Cerebellar cortex (tissue), 1 donor: ENCODE results near the gene COPB2.
"Not testable (repeated sequence)": the region's sequence is repeated elsewhere in the genome, so short reads cannot be mapped to it uniquely, and the experiment has no call there.

Experiments
- DNase-seq: peaks from one replicate; pipeline ENCODE4 v3.0.0-alpha.2; 2015; ENCODE audit warnings: low spot score

Gene COPB2

DNA sequence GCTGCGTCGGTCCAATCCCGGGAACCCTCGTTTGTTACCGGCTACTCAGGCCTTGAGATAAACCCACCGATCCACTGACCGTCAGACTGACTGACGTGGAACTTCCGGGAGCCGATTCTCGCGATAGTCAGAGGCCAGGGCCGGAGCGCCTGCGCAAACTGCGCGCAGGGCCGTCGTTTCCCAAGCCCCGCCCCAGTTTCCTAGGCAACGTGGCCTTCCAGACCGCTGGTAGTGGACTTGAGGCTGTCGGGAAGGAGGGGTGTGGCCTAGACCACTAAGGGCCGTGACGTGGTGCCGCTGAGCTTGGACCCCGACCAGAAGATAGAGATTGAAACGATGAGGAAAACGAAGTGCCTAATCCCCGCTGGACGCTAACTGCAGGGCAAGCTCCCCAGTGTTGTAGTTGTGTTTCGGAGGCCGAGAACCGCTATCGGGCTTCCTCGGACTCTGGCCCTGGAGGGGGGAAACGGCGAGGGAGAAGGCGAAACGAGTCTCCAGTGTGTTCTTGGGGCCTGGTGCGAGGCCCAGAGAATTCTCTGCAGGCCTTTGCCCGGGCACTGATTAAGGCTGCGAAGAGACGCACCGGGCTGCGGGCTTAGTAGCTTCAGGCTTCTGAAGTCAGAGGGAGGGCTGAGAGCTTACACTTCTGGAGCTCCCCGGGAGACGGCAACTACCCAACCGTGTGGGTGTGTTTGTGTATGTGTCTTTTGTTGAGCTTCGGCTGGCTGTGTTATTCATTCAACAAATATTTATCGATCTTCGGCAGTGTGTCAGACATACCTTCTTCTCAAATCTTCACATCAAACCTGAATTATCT, at the start of gene COPB2:
COPB2 (minus strand) TSS at position 96 of the 817 bp plus-strand sequence. CDS start 97 bp downstream, outside the sequence.
- peak; percentile 99 for DNase-seq

DNA sequence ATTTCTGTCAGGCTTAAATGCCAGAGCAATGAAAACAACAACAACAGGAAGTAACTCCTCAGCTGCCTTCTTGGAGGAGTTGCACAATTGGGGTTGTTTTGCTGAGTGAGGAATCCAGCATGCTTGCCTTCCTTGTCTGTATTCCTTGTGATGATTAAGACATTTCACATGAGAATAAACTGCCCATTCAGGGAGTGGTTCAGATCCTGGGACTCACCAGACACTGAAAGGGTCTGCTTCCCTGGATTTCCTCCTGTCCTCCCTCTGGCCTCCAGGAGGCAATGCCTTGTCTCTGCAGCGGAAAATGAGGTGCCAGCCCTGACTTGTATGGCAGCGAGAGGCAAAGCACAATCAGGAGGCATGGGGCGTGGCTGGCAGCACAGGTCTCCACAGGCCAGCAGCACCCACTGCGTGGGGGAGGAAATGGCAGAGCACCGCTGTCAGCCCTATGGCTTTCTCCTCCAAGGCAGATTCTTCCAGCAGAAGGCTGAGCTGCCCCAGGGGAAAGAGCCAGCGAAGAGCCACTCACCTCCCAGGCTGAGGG, 45.4 kb upstream of the COPB2 start:
- DNase-seq: no peak

DNA sequence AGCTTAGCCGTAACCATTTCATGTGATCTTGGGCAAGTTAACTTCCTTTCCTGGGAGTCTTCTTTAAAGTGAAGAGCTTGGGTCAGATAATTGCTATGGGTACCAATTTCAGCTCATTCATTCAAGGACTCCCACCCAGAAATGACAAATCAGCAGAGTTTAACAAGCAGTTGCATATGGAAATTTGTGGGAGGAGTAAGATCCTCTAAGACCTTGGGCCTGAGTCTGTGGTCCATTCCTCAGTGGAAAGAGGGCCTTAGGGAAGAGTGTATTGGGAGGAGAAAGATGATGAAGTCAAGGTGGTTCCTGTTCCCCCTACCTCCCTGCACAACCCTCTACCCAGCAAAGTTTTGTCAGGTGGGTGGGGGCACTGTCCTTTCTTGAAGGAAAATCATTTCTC, 44.8 kb upstream of the COPB2 start:
- DNase-seq: no peak

DNA sequence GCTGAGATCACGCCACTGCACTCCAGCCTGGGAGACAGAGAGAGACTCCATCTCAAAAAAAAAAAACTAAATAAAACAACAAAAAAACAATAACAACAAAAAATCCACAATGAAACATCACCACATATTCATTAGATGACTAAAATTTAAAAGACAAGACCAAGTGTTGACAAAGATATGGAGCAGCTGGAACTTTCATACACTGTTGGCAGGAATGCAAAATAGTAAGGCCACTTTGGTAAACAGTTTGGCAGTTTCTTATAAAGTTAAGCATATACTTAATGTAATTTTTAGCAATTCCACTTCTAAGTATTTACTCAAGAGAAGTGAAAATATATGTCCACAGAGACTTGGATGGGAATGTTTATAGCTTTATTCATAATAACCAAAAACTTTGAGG, 43.6 kb upstream of the COPB2 start:
- DNase-seq: no peak

DNA sequence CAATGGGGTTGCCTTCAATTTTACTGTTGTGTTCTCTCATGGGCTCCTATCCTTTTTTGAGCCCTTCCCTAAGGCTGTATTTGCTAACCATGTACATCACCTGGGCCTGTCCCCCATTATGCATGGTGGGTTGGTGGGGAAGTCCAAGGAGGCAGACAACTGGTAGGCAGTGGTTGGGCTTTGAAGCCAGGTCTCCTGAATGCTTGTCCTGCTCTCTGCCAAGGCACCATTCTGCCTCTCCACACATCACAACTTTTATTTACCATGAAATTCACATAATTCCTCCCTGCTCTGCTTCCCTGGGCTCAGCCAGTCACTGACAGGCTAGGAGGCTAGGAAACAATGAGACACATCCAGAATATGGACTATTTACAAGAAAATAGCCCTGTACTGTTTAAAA, 41.0 kb upstream of the COPB2 start:
- no peak for DNase-seq

DNA sequence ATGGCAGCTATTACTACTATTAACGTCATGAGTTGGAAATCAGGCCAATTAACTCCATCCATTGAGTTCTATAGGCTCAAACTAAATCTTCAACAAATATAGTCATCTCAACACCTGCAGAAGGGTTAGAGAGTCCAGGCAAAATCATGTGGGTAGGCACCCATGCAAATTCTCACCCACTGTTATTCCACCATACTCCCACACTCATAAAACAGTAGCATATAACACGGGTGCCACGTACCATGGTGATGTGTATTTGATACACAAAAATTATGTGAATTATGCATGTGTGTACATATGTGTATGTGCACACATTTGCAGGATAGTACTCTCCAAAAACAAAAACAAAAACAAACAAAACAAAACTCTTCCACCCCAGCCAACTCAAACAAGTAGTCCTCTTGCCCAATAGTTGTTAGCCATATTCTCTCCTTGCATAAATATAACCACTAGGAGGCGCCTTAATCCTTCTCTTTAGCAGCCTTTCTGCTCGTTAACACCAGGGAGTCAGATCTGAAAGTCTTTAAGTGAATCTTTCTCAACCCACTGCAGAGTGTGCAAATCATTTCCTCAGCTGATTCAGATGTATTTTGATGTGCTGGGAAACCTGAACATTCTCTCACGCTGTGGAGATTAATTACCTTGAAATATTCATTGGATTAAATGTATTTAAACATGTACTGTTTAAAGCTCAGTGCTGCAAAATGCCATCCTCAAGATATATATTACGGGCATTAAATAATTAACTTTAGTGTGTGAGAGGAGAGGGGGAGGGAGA, 38.0 kb upstream of the COPB2 start:
- DNase-seq: peak; percentile 69

DNA sequence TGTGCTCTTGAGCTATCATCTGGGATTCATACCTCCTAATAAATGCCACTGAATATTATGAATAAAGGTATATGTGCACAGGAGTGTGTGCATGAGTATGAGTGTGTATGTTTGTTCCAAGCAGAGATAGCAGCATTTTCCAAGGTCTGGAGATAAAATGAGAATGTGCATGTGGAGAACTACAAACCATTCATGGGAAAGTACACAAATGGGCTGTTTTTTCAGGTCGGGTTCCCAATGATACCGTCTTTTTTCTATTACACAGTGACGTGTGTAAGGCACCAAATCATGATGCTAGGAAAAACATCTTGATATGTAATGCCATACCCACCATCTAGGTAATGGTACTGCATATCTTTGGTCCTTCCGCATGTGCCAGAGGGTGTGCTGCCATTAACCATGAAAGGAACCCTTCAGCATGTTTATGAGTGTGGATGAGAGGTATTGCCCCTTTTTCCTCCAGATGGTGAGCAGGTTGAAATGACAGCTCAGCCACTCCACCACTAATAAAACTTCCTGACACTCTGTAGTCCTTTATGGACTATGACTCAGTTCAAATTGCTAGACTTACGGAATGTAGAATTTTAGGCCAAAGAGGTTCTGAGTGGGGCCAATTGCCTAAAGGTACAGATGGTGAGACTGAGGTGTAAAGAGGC, 36.4 kb upstream of the COPB2 start:
- no peak for DNase-seq

DNA sequence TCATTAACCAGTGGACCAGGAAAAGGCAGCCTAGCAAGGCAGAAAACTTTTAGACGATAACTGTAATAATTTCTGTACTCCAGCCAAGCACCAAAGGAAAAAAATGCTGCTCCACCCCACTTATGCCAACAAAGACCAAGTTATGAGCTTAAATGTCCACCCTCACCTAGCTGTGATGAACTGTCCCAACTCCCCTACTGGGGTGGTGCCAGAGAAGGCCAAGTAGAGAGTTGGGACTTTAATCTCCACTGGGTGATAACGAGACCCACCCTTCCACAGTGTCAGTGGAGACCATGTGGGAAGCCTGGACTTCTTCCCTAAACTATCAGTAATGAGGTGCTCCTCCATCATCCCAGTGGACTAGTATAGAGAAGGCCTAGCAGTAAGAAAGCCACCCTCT, 33.8 kb upstream of the COPB2 start:
- DNase-seq: no peak

DNA sequence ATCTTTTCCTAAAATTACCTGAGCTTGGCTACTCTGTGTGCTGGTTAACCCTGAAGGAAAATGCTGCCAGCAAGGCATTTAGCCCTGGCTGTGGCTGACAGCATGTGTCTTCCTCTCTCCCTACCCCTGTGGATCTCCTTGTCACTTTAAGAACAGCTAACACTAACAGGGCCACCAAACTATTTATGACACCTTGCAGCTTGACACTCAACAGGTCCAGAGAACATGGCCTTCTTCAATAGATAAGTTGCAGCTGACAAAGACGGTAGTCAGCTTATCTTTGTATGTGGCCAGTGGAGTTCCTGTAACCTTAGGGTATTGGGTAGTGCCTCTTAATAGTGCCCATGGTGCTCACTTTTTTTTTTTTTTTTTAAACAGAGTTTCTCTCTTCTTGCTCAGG, 32.0 kb upstream of the COPB2 start:
- DNase-seq: no peak

DNA sequence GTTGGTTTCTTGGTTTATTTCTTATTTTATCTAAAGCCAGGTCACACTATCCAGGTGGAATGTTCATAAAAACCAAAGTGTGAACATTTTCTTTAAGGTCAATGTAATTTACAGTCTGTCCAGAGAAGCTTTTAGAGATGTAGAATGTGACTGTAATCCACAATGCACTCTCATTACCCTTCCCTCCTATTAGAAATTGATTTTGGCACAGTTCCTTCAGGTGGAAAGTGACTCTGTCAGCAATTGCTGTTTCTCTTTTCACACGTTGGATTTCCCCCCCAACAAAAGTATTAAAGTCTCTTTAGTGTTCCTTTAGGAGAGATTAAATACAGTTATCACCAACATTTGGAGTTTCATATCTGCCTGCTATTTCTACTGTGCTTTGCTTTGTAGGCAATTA, 31.6 kb upstream of the COPB2 start:
- no peak for DNase-seq

DNA sequence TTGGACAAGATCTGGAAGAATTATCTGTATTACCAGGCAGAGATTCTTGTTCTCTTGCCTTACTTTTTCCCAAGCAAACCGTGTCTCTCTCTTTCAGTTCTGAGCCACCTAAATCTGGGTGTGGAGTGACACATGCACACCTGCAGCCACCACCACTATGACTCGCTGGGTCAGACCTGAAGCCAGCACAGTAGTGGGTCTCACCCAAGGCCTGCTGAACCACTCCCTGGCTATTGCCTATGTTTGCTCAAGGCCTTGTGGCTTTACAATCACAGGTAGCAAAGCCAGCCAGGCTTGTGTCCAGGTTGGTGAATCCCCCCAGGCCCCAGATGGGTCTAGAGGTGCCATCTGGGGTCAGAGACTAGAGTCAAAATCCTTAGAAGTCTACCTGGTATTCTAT, 28.7 kb upstream of the COPB2 start:
- DNase-seq: no peak

DNA sequence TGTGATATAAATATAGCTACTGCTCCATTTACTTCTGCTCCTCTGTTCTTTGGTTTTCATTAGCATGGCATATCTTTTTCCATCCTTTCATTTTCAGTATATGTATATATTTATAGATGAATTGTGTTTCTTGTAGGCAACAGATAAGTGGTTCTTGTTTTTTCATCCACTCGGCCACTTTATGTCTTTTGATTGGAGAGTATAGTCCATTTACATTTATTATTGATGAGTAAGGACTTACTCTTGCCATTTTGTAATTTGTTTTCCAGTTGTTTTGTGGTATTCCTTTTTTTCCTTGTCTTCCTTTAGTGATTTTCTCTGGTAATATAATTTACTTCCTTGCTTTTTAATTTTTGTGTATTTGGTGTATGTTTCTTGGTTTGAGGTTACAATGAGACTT, 26.8 kb upstream of the COPB2 start:
- no peak for DNase-seq

DNA sequence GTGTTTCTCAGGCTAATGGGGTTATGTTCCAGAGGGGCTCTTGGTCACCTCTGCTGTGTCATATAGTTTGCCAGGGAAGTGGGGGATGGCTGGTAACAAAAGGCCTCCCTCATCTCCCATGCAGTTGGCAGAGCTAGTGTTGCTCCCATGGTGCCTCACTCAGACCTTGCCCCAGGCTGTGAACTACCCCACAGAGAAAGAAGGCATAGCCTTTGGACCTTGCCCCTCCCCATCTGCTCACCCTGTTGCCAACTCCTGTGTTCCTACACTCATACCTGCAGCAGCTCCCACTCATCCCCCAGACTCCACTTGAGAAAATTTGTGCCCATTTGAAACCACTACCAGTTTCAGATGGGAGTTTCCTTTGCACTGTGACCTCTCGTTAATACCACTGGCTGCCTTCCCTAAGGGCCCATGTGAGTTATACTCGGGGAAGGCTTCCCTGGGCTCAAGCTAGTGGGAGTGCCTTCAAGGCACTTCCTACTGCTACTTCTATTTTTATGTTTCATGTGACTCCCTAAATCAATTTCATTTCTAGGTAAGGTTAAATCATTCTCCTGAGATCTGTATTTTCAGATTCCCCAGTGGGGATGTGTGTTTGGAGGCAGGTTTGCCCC, 25.3 kb upstream of the COPB2 start:
- no peak for DNase-seq

DNA sequence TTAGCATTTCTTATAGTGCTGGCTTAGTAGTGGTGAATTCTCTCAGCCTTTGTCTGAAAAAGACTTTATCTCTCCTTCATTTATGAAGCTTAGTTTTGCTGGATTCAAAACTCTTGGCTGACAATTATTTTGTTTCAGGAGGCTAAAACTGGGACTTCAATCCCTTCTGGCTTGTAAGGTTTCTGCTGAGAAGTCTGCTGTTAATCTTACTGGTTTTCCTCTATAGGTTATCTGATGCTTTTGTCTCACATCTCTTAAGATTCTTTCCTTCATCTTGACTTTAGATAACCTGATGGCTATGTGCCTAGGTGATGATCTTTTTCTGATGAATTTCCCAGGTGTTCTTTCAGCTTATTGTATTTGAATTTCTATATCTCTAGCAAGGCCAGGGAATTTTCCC, 23.4 kb upstream of the COPB2 start:
- not testable (repeated sequence) for DNase-seq

DNA sequence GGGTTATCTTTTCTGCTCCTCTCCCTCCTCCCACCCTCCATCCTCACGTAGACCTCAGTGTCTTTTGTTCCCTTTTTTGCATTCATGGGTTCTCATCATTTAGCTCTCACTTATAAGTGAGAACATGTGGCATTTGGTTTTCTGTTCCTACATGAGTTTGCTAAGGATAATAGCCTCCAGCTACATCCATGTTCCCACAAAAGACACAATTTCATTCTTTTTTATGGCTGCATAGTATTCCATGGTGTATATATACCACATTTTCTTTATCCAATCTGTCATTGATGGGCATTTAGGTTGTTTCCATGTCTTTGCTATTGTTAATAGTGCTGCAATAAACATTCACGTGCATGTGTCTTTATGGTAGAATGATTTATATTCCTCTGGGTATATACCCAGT, 11.7 kb upstream of the COPB2 start:
- not testable (repeated sequence) for DNase-seq

DNA sequence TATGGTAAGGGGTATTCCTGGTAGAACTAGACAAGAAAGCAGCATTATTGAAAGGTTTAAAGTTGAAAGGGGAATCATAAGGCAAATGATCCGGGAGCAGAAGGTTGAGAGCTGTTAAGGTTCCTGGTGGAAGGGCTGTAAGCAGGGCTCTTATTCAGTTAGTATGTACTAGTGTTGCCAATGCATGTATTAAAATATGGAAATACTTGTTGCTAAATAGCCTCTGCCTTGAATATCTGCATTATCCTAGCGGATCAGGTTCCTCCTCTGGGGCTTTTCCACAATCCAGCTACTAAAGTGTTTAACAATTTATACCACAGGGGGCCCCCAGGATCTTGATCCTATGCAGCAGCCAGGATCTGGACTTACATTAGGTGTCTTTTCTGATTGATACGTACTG, 7.3 kb upstream of the COPB2 start:
- no peak for DNase-seq

DNA sequence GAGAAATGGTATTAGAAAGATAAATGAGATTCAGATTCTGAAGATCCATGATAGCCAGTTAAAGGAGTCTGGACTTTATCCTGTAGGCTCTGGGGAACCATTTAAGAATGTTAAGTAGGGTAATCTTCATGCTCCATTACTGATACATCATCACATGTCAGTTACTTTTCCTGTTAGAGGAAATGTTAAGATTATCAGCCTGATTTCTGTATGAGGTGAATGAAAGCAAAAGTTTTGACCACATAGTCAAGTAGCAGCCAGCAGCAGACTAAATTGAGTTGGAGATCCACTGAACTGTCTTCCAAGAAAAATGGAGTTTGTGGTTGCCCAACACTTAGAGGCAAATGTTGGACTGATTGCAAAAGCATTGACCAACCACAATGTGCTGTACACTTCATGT, 4.7 kb upstream of the COPB2 start:
- no peak for DNase-seq

DNA sequence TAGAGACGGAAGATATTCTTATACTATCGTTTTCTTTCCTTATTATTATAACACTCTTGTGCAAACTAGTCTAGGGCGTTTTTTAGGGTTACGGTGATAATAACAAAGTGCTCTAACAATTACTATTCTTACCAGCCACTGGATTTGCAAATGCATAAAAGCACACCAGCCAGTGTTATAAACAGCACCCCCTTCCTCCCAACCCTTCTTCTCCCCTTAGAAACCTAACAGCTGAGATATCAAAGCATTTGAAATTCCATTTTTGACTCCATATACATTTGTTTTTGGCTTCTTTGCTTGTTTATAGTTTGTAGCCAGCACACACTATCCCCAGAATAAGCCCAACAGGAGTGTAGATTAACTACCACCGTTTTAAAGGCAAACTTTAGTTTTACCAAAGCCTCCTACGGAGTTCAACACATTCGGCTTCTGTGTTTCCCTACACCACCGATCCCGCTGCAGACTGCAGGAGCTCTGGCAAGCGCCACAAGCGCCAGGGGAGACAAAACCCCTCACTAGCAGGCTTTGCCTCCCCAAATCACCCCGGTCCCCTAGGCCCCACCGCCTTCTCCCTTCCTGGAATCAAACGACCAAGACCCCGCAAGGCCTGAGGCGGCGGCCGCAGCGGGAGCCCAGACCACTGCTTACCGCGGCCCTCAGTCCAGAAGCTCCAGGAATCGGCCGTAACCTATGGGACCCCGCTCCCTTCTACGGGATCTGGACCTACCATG, 461 bp downstream of the COPB2 start:
- no peak for DNase-seq

DNA sequence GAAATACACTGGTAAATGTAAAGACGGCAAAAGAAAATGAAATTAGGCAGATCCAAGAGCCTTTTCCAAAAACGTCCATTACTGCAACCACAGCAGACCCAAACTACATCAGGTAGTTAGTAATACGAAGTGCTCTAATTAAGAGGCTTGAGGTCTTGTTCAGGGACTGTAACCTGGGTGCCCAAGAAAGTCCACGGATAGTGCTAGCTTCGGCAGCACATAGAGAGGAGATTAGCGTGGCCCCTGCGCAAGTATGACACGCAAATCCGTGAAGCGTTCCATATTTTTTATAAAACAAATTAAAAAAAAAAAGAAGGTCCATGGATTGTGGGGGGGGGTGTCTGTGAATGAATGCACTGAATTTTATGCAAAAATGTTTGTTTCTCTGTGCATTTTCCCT, 1.4 kb downstream of the COPB2 start:
- no peak for DNase-seq

DNA sequence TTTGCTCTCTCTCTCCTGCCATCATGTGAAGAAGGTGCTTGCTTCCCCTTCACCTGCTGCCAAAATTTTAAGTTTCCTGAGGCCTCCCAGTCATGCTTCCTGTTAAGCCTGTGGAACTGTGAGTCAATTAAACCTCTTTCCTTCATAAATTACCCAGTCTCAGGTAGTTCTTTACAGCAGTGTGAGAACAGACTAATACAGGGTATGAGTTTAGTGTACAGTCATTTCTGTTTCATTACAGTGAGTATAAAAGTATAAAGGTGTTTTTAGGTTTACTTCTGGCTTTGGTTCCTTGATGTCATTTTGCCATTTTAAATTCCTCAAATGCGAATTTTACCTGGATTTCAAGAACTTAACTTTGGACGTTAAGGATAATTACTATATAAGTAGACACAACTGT, 7.2 kb downstream of the COPB2 start:
- not testable (repeated sequence) for DNase-seq

DNA sequence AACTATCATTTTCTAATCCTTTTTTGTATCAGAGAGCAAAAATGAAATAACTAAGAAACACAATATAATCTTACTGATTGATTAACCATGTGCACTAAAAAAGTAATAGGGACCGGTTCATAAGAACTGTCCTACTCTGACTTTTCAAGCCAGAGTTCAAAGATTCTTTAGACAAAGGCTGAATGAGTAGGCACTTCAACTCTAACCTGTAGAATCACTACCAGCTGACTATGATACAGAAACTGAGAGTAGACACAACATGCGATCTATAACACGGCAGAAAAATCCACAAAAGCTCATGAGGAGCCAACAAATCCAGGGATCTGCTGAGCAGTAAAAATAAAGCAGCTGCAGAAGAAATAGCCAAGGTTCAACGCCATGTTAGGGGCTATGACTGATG, 8.9 kb downstream of the COPB2 start:
- no peak for DNase-seq
